IMR-90 (cell line): ENCODE measurements around the gene LYPD6B. TPM values are rescaled to one million over a fixed set of nuclear protein-coding genes. Genes with fewer than 3 reads are reported as not detected.

Experiments
- ATAC-seq: fragments of 200-7000 bp; cut with Tn5 transposase; 2 replicates; pipeline ENCODE4 v1.9.1; 2020; ENCODE audit warnings: low read depth, mild to moderate bottlenecking, moderate library complexity
- BruUV-seq: library from RNA; stranded (reverse); fragments of 400-500 nt; replicated peaks from 2 replicates; lab custom pipeline; 2021; lab: Mats Ljungman, UMichigan
- CTCF ChIA-PET: fragments of 300-600 bp; formaldehyde crosslinking; extraction: SDS; loops from one replicate; lab custom pipeline; 2021; ENCODE audit warnings: antibody characterized with exemption; lab: Yijun Ruan, JAX
- POLR2A ChIA-PET: fragments of 300-600 bp; sonication (Branson Sonifier 250); formaldehyde crosslinking; loops from one replicate; lab custom pipeline; 2022; ENCODE audit warnings: antibody characterized with exemption; ENCODE audit not compliant: unreplicated experiment; lab: Charles Lee
- DNase-seq: peaks from one replicate; pipeline ENCODE4 v3.0.0; 2013
- H2AFZ ChIP-seq: replicated peaks from 2 replicates; pipeline ENCODE3; 2013; ENCODE audit warnings: low read length, mild to moderate bottlenecking; ENCODE audit not compliant: poor library complexity
- H2AK5ac ChIP-seq: 2 replicates; pipeline ENCODE4 v1.6.1; 2013; ENCODE audit warnings: low read depth, low read length, inconsistent platforms
- H2AK9ac ChIP-seq: replicated peaks from 2 replicates; pipeline ENCODE3; 2013; ENCODE audit warnings: mild to moderate bottlenecking, low read depth, low read length, moderate library complexity; ENCODE audit not compliant: poor library complexity
- H2BK120ac ChIP-seq: 2 replicates; pipeline ENCODE4 v1.6.1; 2013; ENCODE audit warnings: low read depth, low read length, inconsistent platforms
- H2BK15ac ChIP-seq: 3 replicates; pipeline ENCODE4 v1.6.1; 2013; ENCODE audit warnings: low read depth, low read length, inconsistent platforms
- H2BK20ac ChIP-seq: 2 replicates; pipeline ENCODE4 v1.6.1; 2013; ENCODE audit warnings: low read depth, mild to moderate bottlenecking, inconsistent platforms, low read length, moderate library complexity
- H2BK5ac ChIP-seq: 2 replicates; pipeline ENCODE4 v1.6.1; 2013; ENCODE audit warnings: mild to moderate bottlenecking, low read depth, low read length, inconsistent platforms; ENCODE audit not compliant: poor library complexity, severe bottlenecking
- H3K14ac ChIP-seq: replicated peaks from 2 replicates; pipeline ENCODE4 v1.6.1; 2013; ENCODE audit warnings: low read depth, low read length, inconsistent platforms
- H3K18ac ChIP-seq: 2 replicates; pipeline ENCODE4 v1.6.1; 2013; ENCODE audit warnings: low read depth, low read length, control low read depth
- H3K23ac ChIP-seq: 2 replicates; pipeline ENCODE4 v1.6.1; 2013; ENCODE audit warnings: low read depth, low read length, inconsistent platforms
- H3K27ac ChIP-seq: 2 replicates; pipeline ENCODE4 v1.5.1; 2013; ENCODE audit warnings: mild to moderate bottlenecking, control low read depth, low read length; ENCODE audit not compliant: insufficient read depth
- H3K27me3 ChIP-seq: 2 replicates; pipeline ENCODE4 v1.6.1; 2013; ENCODE audit warnings: low read length; ENCODE audit not compliant: control insufficient read depth, insufficient read depth
- H3K36me3 ChIP-seq: 2 replicates; pipeline ENCODE4 v1.6.1; 2013; ENCODE audit warnings: low read length, mixed read lengths; ENCODE audit not compliant: control insufficient read depth, insufficient read depth
- H3K4ac ChIP-seq: 2 replicates; pipeline ENCODE4 v1.6.1; 2013; ENCODE audit warnings: low read depth, low read length, inconsistent platforms
- H3K4me1 ChIP-seq: 2 replicates; pipeline ENCODE4 v1.6.1; 2013; ENCODE audit warnings: low read length, mixed read lengths; ENCODE audit not compliant: control insufficient read depth, insufficient read depth
- H3K4me2 ChIP-seq: 2 replicates; pipeline ENCODE4 v1.6.1; 2013; ENCODE audit warnings: low read depth, mild to moderate bottlenecking, control low read depth, low read length, moderate library complexity
- H3K4me3 ChIP-seq: 2 replicates; pipeline ENCODE4 v1.5.1; 2013; ENCODE audit warnings: low read depth, mild to moderate bottlenecking, control low read depth, low read length, moderate library complexity; ENCODE audit not compliant: insufficient read depth
- H3K56ac ChIP-seq: 2 replicates; pipeline ENCODE4 v1.6.1; 2013; ENCODE audit warnings: low read length, inconsistent platforms; ENCODE audit not compliant: insufficient read depth; ENCODE audit errors: extremely low read depth
- H3K79me1 ChIP-seq, 2 experiments: 2 replicates each; pipeline ENCODE4 v1.6.1; 2013; ENCODE audit warnings: low read length in 2 of 2, inconsistent platforms in 1 of 2, low read depth in 1 of 2
- H3K9ac ChIP-seq: 2 replicates; pipeline ENCODE4 v1.6.1; 2013; ENCODE audit warnings: low read depth, low read length, control low read depth
- H3K9me1 ChIP-seq: 2 replicates; pipeline ENCODE4 v1.6.1; 2013; ENCODE audit warnings: low read length, inconsistent platforms; ENCODE audit not compliant: insufficient read depth
- H3K9me3 ChIP-seq: 2 replicates; pipeline ENCODE4 v1.6.1; 2013; ENCODE audit warnings: low read length; ENCODE audit not compliant: control insufficient read depth, insufficient read depth
- H4K20me1 ChIP-seq: 2 replicates; pipeline ENCODE4 v1.6.1; 2013; ENCODE audit warnings: low read length, inconsistent platforms; ENCODE audit not compliant: insufficient read depth
- H4K5ac ChIP-seq: 2 replicates; pipeline ENCODE4 v1.6.1; 2013; ENCODE audit warnings: mild to moderate bottlenecking, low read depth, low read length, control low read depth
- H4K8ac ChIP-seq, 2 experiments: 2 replicates each; pipeline ENCODE4 v1.6.1; 2013; ENCODE audit warnings: low read depth in 2 of 2, low read length in 2 of 2, control low read depth in 1 of 2, inconsistent platforms in 1 of 2
- H4K91ac ChIP-seq: 2 replicates; pipeline ENCODE4 v1.6.1; 2013; ENCODE audit warnings: low read depth, low read length, inconsistent platforms; ENCODE audit not compliant: insufficient read depth
- CHD1 ChIP-seq: IDR thresholded peaks from 2 replicates; pipeline ENCODE4 v1.6.1; 2012; ENCODE audit warnings: low read depth, low read length, improper control_type of control experiment
- FOS ChIP-seq: fragments of 150-350 bp; IDR thresholded peaks from 2 replicates; pipeline ENCODE4 v1.6.1; 2016; ENCODE audit warnings: low read depth, low read length
- NFE2L2 ChIP-seq: fragments of 150-350 bp; IDR thresholded peaks from 2 replicates; pipeline ENCODE4 v1.6.1; 2016; ENCODE audit warnings: low read depth, mild to moderate bottlenecking, low read length
- POLR2A ChIP-seq: IDR thresholded peaks from 2 replicates; pipeline ENCODE4 v1.6.1; 2012; ENCODE audit warnings: mild to moderate bottlenecking, low read depth, low read length
- USF2 ChIP-seq: fragments of 150-350 bp; IDR thresholded peaks from 2 replicates; pipeline ENCODE4 v1.6.1; 2017; ENCODE audit warnings: mild to moderate bottlenecking, antibody characterized with exemption, low read length, low read depth
- WGBS, 2 experiments: methylation state at CpG; one replicate each; pipeline versions ENCODE4 v1.1.5 to v1.1.7; 2013; ENCODE audit warnings: missing lambda C conversion rate in 2 of 2; ENCODE audit not compliant: insufficient read length in 1 of 2; ENCODE audit errors: extremely low coverage in 2 of 2; 5-methylcytosine and 5-hydroxymethylcytosine counted together
- dilution Hi-C: fragments of 300-500 bp; cut with HindIII; formaldehyde crosslinking; loops from one replicate; pipeline ENCODE4 v1.14.3; 2018; ENCODE audit warnings: low sequenced_read_pairs; ENCODE audit not compliant: unreplicated experiment
- in situ Hi-C: fragments of 300-500 bp; cut with MboI; formaldehyde crosslinking; loops from 3 replicates; pipeline ENCODE4 v1.14.3; 2019; ENCODE audit warnings: low sequenced_read_pairs, inconsistent platforms, mixed read lengths
- intact Hi-C: fragments of 100-400 bp; cut with micrococcal nuclease; formaldehyde crosslinking; loops from 2 replicates; pipeline ENCODE4 v1.10.0; 2022
- polyA plus RNA-seq, 3 experiments: library from polyadenylated mRNA; depleted of rRNA; stranded (reverse); fragments of >200 nt; gene quantifications; 2 replicates each; pipeline ENCODE4 v1.2.3, GENCODE V29; 2012; ENCODE audit warnings: low replicate concordance in 1 of 3
- total RNA-seq: library from RNA; depleted of rRNA; stranded (reverse); fragments of >200 nt; gene quantifications from 2 replicates; pipeline ENCODE4 v1.2.3, GENCODE V29; 2012

LYPD6B gene
- total and polyA plus RNA-seq, 2 of the 4 experiments (the other 2 are of a cell fraction): 0.05 TPM; not detected in 1

DNA sequence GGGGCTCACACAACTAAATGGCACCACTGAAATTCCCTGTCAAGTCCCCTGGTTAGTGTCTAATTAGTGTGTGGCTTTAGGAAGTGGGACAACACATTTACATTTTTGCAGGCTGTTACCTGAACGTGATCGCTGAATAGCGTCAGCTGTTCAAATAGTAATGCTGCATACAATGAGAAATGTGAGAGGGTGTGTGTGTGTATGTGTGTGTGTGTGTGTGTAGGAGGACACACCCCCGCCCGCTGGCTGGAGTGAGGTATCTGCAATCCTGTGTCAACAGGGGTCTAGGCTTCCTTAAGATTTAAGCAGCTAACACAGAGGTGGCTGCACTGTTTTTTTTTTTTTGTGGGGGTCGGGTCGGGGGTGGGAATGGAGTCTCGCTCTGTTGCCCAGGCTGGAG is 4.8 kb upstream of the LYPD6B start:
- Histone ChIP-seq H3K9ac (no peak overlapping the region), H2BK5ac (no peak overlapping the region), H2AK5ac (no peak overlapping the region), H3K27ac (no peak overlapping the region), H2BK15ac (no peak overlapping the region), H3K14ac (no peak overlapping the region), H2AFZ (no peak overlapping the region), H2BK120ac (no peak overlapping the region), H3K36me3 (no peaks in the 10 kb centered on the region), H3K4me2 (no peak overlapping the region), H3K18ac (no peak overlapping the region), H3K9me1 (no peaks in the 10 kb centered on the region), H4K8ac (no peak overlapping the region), H3K4ac (no peak overlapping the region), H3K56ac (no peak overlapping the region), H3K4me3 (no peak overlapping the region), H2BK20ac (no peak overlapping the region), H3K9me3 (no peaks in the 10 kb centered on the region), H4K91ac (no peak overlapping the region), H4K5ac (no peak overlapping the region), H3K27me3 (peaks cover 33% of the 10 kb centered on the region), H3K23ac (no peak overlapping the region), H2AK9ac (no peak overlapping the region), H4K20me1 (no peaks in the 10 kb centered on the region), H3K4me1 (no peaks in the 10 kb centered on the region), H3K79me1 (no peaks in the 10 kb centered on the region)
- no peak for TF ChIP-seq USF2
- TF ChIP-seq CHD1: no peak
- no peak for TF ChIP-seq POLR2A
- TF ChIP-seq NFE2L2: no peak
- TF ChIP-seq FOS: no peak
- ATAC-seq (no peak), DNase-seq (no peak)
- intact Hi-C loops (no loop called here), in situ Hi-C loops (no loop called here), dilution Hi-C loops (no loop called here)
- WGBS, 2 experiments: 100% methylated on average over 1 of the region's 8 CpGs; no CpG with 5 or more reads in 1 of the 2 experiments
- POLR2A ChIA-PET: no interaction called here
- CTCF ChIA-PET: no interaction called here
- no TSS peak for BruUV-seq
